GM19043 (cell line): Measurements from ENCODE around the gene PAK1.
"Not testable (repeated sequence)": the region's sequence is repeated elsewhere in the genome, so short reads cannot be mapped to it uniquely, and the experiment has no call there.

Experiments
- ATAC-seq: cut with Tn5 transposase; IDR thresholded peaks from one replicate; pipeline ENCODE4 v1.9.1; 2021; ENCODE audit warnings: low read depth; ENCODE audit not compliant: unreplicated experiment

Gene PAK1

GRCh38 chr11:77409046-77409445, 64.8 kb downstream of the PAK1 start:
- no peak for ATAC-seq

GRCh38 chr11:77407613-77408012, 66.3 kb downstream of the PAK1 start:
- ATAC-seq = no peak

GRCh38 chr11:77406396-77406795, 67.5 kb downstream of the PAK1 start:
- no peak for ATAC-seq

- no peak for ATAC-seq
Observed at GRCh38 chr11:77403211-77403610, 70.7 kb downstream of the PAK1 start.

GRCh38 chr11:77402218-77402556, 71.7 kb downstream of the PAK1 start:
- ATAC-seq = no peak

GRCh38 chr11:77401486-77402217, 72.2 kb downstream of the PAK1 start:
- ATAC-seq = no peak

GRCh38 chr11:77400775-77401449, 73.0 kb downstream of the PAK1 start:
- ATAC-seq = no peak

- no peak for ATAC-seq
Observed at GRCh38 chr11:77400271-77400670, 73.6 kb downstream of the PAK1 start.

GRCh38 chr11:77397631-77398030, 76.3 kb downstream of the PAK1 start:
- no peak for ATAC-seq

- ATAC-seq = no peak
Observed at GRCh38 chr11:77396911-77397310, 77.0 kb downstream of the PAK1 start.

GRCh38 chr11:77396305-77396704, 77.6 kb downstream of the PAK1 start:
- no peak for ATAC-seq

GRCh38 chr11:77395460-77396173, 78.3 kb downstream of the PAK1 start:
- no peak for ATAC-seq

- ATAC-seq = no peak
Observed at GRCh38 chr11:77392842-77393241, 81.1 kb downstream of the PAK1 start.

- ATAC-seq = no peak
Observed at GRCh38 chr11:77387701-77388100, 86.2 kb downstream of the PAK1 start.

GRCh38 chr11:77386178-77386577, 87.7 kb downstream of the PAK1 start:
- no peak for ATAC-seq

GRCh38 chr11:77385255-77385771, 88.6 kb downstream of the PAK1 start:
- not testable (repeated sequence) for ATAC-seq

- no peak for ATAC-seq
Observed at GRCh38 chr11:77384571-77384970, 89.3 kb downstream of the PAK1 start.

- ATAC-seq = not testable (repeated sequence)
Observed at GRCh38 chr11:77383349-77383748, 90.5 kb downstream of the PAK1 start.

GRCh38 chr11:77381729-77382665, 91.9 kb downstream of the PAK1 start:
- no peak for ATAC-seq

- no peak for ATAC-seq
Observed at GRCh38 chr11:77379934-77380333, 94.0 kb downstream of the PAK1 start.
